CD4-positive, alpha-beta T cell (primary cell): ENCODE measurements around the gene CHADL. TPM values are rescaled to one million over a fixed set of nuclear protein-coding genes. Genes with fewer than 3 reads are reported as not detected.

Experiments
- ATAC-seq: fragments of 200-7000 bp; cut with Tn5 transposase; one replicate; pipeline ENCODE4 v1.10.0; 2022; ENCODE audit warnings: mild to moderate bottlenecking; ENCODE audit not compliant: poor library complexity
- CTCF ChIA-PET: fragments of 350-600 bp; sonication (Branson Sonifier 250); formaldehyde crosslinking; loops from one replicate; lab custom pipeline; 2021; ENCODE audit warnings: antibody characterized with exemption, inconsistent platforms; lab: Charles Lee
- POLR2A ChIA-PET: fragments of 350-600 bp; sonication (Branson Sonifier 250); formaldehyde crosslinking; loops from one replicate; lab custom pipeline; 2021; ENCODE audit warnings: antibody characterized with exemption, inconsistent platforms; lab: Charles Lee
- DNase-seq, 14 experiments: peaks; one replicate each; pipeline ENCODE4 v3.0.0-alpha.2; 2013 to 2020; ENCODE audit warnings: mixed read lengths in 2 of 14
- H3K27ac ChIP-seq, 2 donors: one replicate each; pipeline versions ENCODE4 v1.5.1 to v1.7.0; 2013; ENCODE audit warnings: low read length in 2 of 2, low read depth in 1 of 2, mild to moderate bottlenecking in 1 of 2
- H3K27me3 ChIP-seq, 2 experiments: 1 replicate in 1 of 2; 2 replicates in 1 of 2; pipeline versions ENCODE4 v1.6.1 to v1.7.0; 2013; ENCODE audit warnings: low read length in 2 of 2, control low read depth in 1 of 2, mild to moderate bottlenecking in 1 of 2, moderate library complexity in 1 of 2; ENCODE audit not compliant: insufficient read depth in 2 of 2, control insufficient read depth in 1 of 2
- H3K36me3 ChIP-seq: one replicate; pipeline ENCODE4 v1.6.1; 2013; ENCODE audit warnings: low read length, control low read depth; ENCODE audit not compliant: insufficient read depth
- H3K4me1 ChIP-seq: one replicate; pipeline ENCODE4 v1.6.1; 2013; ENCODE audit warnings: low read length, control low read depth; ENCODE audit not compliant: insufficient read depth
- H3K4me3 ChIP-seq: one replicate; pipeline ENCODE4 v1.5.1; 2013; ENCODE audit warnings: mild to moderate bottlenecking, low read length, moderate library complexity
- H3K9me3 ChIP-seq, 2 experiments: 1 replicate in 1 of 2; 2 replicates in 1 of 2; pipeline versions ENCODE4 v1.6.1 to v1.7.0; 2013; ENCODE audit warnings: low read length in 2 of 2, mild to moderate bottlenecking in 2 of 2, control low read depth in 1 of 2, moderate library complexity in 1 of 2; ENCODE audit not compliant: control insufficient read depth in 1 of 2, insufficient read depth in 1 of 2
- H3K27ac Mint-ChIP-seq: one replicate; pipeline ENCODE4 v1.8.0; 2020; ENCODE audit warnings: mixed read lengths
- H3K27me3 Mint-ChIP-seq: one replicate; pipeline ENCODE4 v1.8.0; 2021; ENCODE audit warnings: mixed read lengths
- H3K36me3 Mint-ChIP-seq: one replicate; pipeline ENCODE4 v1.8.0; 2021; ENCODE audit warnings: low read depth, mixed read lengths
- H3K4me1 Mint-ChIP-seq: one replicate; pipeline ENCODE4 v1.8.0; 2021; ENCODE audit warnings: low read depth, mixed read lengths
- H3K4me3 Mint-ChIP-seq: one replicate; pipeline ENCODE4 v1.8.0; 2020; ENCODE audit warnings: mild to moderate bottlenecking, mixed read lengths
- H3K9me3 Mint-ChIP-seq: one replicate; pipeline ENCODE4 v1.8.0; 2020; ENCODE audit warnings: mixed read lengths
- intact Hi-C, 2 experiments: fragments of 100-400 bp; cut with DNase I in 1 of 2; cut with micrococcal nuclease in 1 of 2; formaldehyde crosslinking; loops; one replicate each; pipeline versions ENCODE4 v1.15.1 to v1.9.0; 2023 to 2025; cut with DNase I, micrococcal nuclease
- total RNA-seq, 174 experiments: library from RNA in 2 of 174; stranded (reverse) in 2 of 174; gene quantifications; one replicate each; pipeline ENCODE4 v1.2.3 and lab custom pipeline; 2021 to 2026
- TF ChIP-seq, protein P1 (sequence below): fragments of 200-600 bp; IDR thresholded peaks from one replicate; pipeline ENCODE4 v1.8.0; 2022; ENCODE audit warnings: antibody characterized with exemption, mild to moderate bottlenecking

The CHADL gene
- total RNA-seq, 2 experiments from 2014 or later, result 1.7 to 1.8 TPM

- intact Hi-C loops, result no loop called here
- POLR2A ChIA-PET, result no interaction called here
- TF ChIP-seq, protein P1, sequence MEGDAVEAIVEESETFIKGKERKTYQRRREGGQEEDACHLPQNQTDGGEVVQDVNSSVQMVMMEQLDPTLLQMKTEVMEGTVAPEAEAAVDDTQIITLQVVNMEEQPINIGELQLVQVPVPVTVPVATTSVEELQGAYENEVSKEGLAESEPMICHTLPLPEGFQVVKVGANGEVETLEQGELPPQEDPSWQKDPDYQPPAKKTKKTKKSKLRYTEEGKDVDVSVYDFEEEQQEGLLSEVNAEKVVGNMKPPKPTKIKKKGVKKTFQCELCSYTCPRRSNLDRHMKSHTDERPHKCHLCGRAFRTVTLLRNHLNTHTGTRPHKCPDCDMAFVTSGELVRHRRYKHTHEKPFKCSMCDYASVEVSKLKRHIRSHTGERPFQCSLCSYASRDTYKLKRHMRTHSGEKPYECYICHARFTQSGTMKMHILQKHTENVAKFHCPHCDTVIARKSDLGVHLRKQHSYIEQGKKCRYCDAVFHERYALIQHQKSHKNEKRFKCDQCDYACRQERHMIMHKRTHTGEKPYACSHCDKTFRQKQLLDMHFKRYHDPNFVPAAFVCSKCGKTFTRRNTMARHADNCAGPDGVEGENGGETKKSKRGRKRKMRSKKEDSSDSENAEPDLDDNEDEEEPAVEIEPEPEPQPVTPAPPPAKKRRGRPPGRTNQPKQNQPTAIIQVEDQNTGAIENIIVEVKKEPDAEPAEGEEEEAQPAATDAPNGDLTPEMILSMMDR, result no peak
- no peak overlapping the region for H3K27ac Mint-ChIP-seq
- Histone ChIP-seq H3K9me3 (no peaks in the 10 kb centered on the region), H3K27ac (no peak overlapping the region), H3K36me3 (peaks cover 55% of the 10 kb centered on the region), H3K4me1 (no peaks in the 10 kb centered on the region), H3K4me3 (no peak overlapping the region), H3K27me3 (no peaks in the 10 kb centered on the region)
- H3K4me1 Mint-ChIP-seq, result no peaks in the 10 kb centered on the region
- H3K9me3 Mint-ChIP-seq, result no peaks in the 10 kb centered on the region
- CTCF ChIA-PET, result no interaction called here
- H3K27me3 Mint-ChIP-seq, result no peaks in the 10 kb centered on the region
- no peak overlapping the region for H3K4me3 Mint-ChIP-seq
- no peak for DNase-seq
- H3K36me3 Mint-ChIP-seq, result peaks cover 41% of the 10 kb centered on the region
- no peak for ATAC-seq
These were observed 5.3 kb upstream of the CHADL start for GRCh38 chr22:41245917-41246499.

DNA sequence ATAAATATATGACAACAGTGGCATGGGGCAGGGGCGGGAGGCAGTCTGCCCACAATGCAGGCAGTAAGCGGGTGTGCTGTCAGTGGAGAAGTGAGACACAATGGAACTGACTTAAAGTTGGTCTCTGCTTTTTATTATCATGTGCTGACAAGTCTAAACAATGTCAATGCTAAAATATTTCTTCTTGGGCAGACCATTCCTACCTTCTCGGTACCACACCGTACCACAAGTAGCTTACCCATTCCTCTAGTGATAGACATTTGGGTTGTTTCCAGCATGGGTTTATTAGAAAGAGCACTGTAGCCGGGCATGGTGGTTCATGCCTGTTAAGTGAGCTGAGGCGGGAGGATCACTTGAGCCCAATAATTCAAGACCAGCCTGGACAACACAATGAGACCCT is 2.6 kb upstream of the CHADL start:
- no peaks in the 10 kb centered on the region for H3K9me3 Mint-ChIP-seq
- Histone ChIP-seq H3K27ac (no peak overlapping the region), H3K9me3 (no peaks in the 10 kb centered on the region), H3K4me1 (peaks cover under 1% of the 10 kb centered on the region), H3K27me3 (no peaks in the 10 kb centered on the region), H3K36me3 (peaks cover 29% of the 10 kb centered on the region), H3K4me3 (no peak overlapping the region)
- TF ChIP-seq, protein P1, result no peak
- ChIA-PET POLR2A (no interaction called here), CTCF (no interaction called here)
- no peak overlapping the region for H3K4me3 Mint-ChIP-seq
- H3K4me1 Mint-ChIP-seq, result peaks cover 5% of the 10 kb centered on the region
- H3K27ac Mint-ChIP-seq, result peak overlapping the region; percentile 47
- DNase-seq (no peak), ATAC-seq (no peak)
- H3K27me3 Mint-ChIP-seq, result no peaks in the 10 kb centered on the region
- peaks cover 27% of the 10 kb centered on the region for H3K36me3 Mint-ChIP-seq
- intact Hi-C loops, result no loop called here

DNA sequence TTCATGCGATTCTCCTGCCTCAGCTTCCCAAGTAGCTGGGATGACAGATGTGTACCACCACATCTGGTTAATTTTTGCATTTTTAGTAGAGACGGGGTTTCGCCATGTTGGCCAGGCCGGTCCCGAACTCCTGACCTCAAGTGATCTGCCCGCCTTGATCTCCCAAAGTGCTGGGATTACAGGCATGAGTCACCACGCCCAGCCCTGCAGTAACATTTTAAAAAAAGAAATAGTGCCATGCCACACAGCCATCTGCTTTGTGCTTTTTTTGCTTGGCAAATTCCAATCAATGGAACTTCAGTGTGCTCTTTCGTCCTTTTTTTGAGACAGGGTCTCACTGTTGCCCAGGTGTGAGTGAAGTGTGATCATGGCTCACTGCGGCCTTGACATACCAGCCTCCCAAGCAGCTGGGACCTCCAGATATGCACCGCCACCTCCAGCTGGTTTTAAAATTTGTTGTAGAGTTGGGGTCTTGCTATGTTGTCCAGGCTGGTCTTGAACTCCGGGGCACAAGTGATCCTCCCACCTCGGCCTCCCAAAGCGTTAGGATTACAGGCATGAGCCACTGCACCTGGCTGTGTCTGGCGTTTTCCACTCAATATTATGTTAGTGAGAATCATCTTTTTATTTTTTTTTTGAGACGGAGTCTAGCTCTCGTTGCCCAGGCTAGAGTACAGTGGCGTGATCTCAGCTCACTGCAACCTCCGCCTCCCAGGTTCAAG is 1.8 kb upstream of the CHADL start:
- no peak overlapping the region for H3K4me3 ChIP-seq
- no peaks in the 10 kb centered on the region for H3K9me3 ChIP-seq
- H3K36me3 ChIP-seq, result peaks cover 21% of the 10 kb centered on the region
- Mint-ChIP-seq H3K27me3 (no peaks in the 10 kb centered on the region), H3K36me3 (peaks cover 23% of the 10 kb centered on the region), H3K4me1 (peaks cover 5% of the 10 kb centered on the region), H3K27ac (no peak overlapping the region), H3K4me3 (no peak overlapping the region), H3K9me3 (no peaks in the 10 kb centered on the region)
- no peak for ATAC-seq
- intact Hi-C loops, result no loop called here
- ChIA-PET CTCF (interaction anchor here (1.2 kb wide), 1 partner anchor 40 kb away, joined by 3 read pairs; no protein-coding TSS in a partner anchor), POLR2A (interaction anchor here (0.8 kb wide), 1 partner anchor 291 kb away, joined by 3 read pairs; the partner anchor contains the start of gene RBX1)
- no peak for DNase-seq
- no peak overlapping the region for H3K27ac ChIP-seq
- H3K27me3 ChIP-seq, result no peaks in the 10 kb centered on the region
- TF ChIP-seq, protein P1, result no peak
- H3K4me1 ChIP-seq, result peaks cover 4% of the 10 kb centered on the region
